Measurements from ENCODE around the gene CDHR3.

DNA sequence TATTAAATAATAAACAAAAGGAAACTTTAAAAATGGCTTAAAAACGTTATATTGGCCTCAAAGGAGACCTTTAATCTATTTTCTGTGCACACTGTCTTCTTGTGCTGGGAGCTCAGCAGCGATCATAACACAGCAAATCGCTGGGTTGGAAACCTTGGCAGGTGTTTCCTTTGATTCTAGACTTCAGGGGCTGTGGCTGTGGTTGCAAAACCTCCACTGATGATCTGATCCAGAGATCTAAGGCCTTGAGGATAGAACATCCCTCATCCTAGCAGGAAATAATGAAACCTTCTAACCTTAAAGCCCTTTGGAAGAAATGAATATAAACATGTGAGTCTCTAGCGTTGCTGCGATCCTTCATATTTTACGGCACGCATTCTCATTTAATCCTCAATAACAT is 29.8 kb downstream of the CDHR3 start:
- TF ChIP-seq, protein P1, sequence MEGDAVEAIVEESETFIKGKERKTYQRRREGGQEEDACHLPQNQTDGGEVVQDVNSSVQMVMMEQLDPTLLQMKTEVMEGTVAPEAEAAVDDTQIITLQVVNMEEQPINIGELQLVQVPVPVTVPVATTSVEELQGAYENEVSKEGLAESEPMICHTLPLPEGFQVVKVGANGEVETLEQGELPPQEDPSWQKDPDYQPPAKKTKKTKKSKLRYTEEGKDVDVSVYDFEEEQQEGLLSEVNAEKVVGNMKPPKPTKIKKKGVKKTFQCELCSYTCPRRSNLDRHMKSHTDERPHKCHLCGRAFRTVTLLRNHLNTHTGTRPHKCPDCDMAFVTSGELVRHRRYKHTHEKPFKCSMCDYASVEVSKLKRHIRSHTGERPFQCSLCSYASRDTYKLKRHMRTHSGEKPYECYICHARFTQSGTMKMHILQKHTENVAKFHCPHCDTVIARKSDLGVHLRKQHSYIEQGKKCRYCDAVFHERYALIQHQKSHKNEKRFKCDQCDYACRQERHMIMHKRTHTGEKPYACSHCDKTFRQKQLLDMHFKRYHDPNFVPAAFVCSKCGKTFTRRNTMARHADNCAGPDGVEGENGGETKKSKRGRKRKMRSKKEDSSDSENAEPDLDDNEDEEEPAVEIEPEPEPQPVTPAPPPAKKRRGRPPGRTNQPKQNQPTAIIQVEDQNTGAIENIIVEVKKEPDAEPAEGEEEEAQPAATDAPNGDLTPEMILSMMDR (IDR thresholded peaks at IDR 0.05; ENCODE audit: insufficient read depth, low read depth, low read length): no peak
- TF ChIP-seq EZH2 (IDR thresholded peaks at IDR 0.05; ENCODE audit: insufficient read depth, low read length): no peak
